PC-3 (cell line): Measurements from ENCODE around the gene DST. TPM values are rescaled to one million over a fixed set of nuclear protein-coding genes. Genes with fewer than 3 reads are reported as not detected.
A peak's percentile ranks its signal among the peaks of the same experiment; 100 is the strongest.

Experiments used
- ATAC-seq: fragments of 200-7000 bp; cut with Tn5 transposase; 2 replicates; pipeline ENCODE4 v1.9.1; 2020; ENCODE audit warnings: mild to moderate bottlenecking, moderate library complexity
- BruUV-seq: library from RNA; stranded (reverse); fragments of 400-500 nt; replicated peaks from 2 replicates; lab custom pipeline; 2021; lab: Mats Ljungman, UMichigan
- CTCF ChIA-PET: fragments of 300-600 bp; sonication (Branson Sonifier 250); formaldehyde crosslinking; loops from one replicate; lab custom pipeline; 2022; ENCODE audit warnings: antibody characterized with exemption; lab: Charles Lee
- POLR2A ChIA-PET: fragments of 300-600 bp; sonication (Branson Sonifier 250); formaldehyde crosslinking; loops from one replicate; lab custom pipeline; 2022; ENCODE audit warnings: antibody characterized with exemption; ENCODE audit not compliant: unreplicated experiment; lab: Charles Lee
- DNase-seq: peaks from one replicate; pipeline ENCODE4 v3.0.0-alpha.2; 2015
- H2AFZ ChIP-seq: fragments of 300-600 bp; sonication (generic); 2 replicates; pipeline ENCODE4 v1.6.0; 2016; ENCODE audit warnings: antibody characterized with exemption, low read length
- H3F3A ChIP-seq: fragments of 300-600 bp; sonication (generic); one replicate; pipeline ENCODE4 v1.6.0; 2017; ENCODE audit warnings: antibody characterized with exemption, low read length, control low read depth, mild to moderate bottlenecking; ENCODE audit not compliant: unreplicated experiment
- H3K27ac ChIP-seq: fragments of 300-600 bp; sonication (generic); 2 replicates; pipeline ENCODE4 v1.5.1; 2016; ENCODE audit warnings: mild to moderate bottlenecking, low read length
- H3K27me3 ChIP-seq: fragments of 300-600 bp; sonication (generic); 2 replicates; pipeline ENCODE4 v1.6.1; 2016; ENCODE audit warnings: low read length, mixed read lengths
- H3K36me3 ChIP-seq: fragments of 300-600 bp; sonication (generic); 2 replicates; pipeline ENCODE4 v1.6.1; 2016; ENCODE audit warnings: low read depth, mixed run types, low read length, mixed read lengths
- H3K4me1 ChIP-seq: fragments of 300-600 bp; sonication (generic); 2 replicates; pipeline ENCODE4 v1.5.1; 2016; ENCODE audit warnings: low read length; ENCODE audit not compliant: insufficient read depth
- H3K4me2 ChIP-seq: fragments of 300-600 bp; sonication (generic); 2 replicates; pipeline ENCODE4 v1.6.0; 2016; ENCODE audit warnings: low read length
- H3K4me3 ChIP-seq: fragments of 300-600 bp; sonication (generic); 2 replicates; pipeline ENCODE4 v1.5.1; 2016; ENCODE audit warnings: mild to moderate bottlenecking, low read length, mixed read lengths
- H3K79me2 ChIP-seq: fragments of 300-600 bp; sonication (generic); 2 replicates; pipeline ENCODE4 v1.6.1; 2017; ENCODE audit warnings: low read length, mixed read lengths
- H3K9ac ChIP-seq: fragments of 300-600 bp; sonication (generic); 2 replicates; pipeline ENCODE4 v1.6.0; 2016; ENCODE audit warnings: mild to moderate bottlenecking, low read length
- H3K9me2 ChIP-seq: fragments of 300-600 bp; sonication (generic); replicated peaks from 2 replicates; pipeline ENCODE4 v1.6.1; 2016; ENCODE audit warnings: mixed run types, low read length, mixed read lengths
- H3K9me3 ChIP-seq: fragments of 300-600 bp; sonication (generic); 2 replicates; pipeline ENCODE4 v1.6.1; 2016; ENCODE audit warnings: low read length, mixed read lengths
- H4K20me1 ChIP-seq: fragments of 300-600 bp; sonication (generic); 2 replicates; pipeline ENCODE4 v1.6.1; 2016; ENCODE audit warnings: low read length, mixed read lengths
- CTCF ChIP-seq: fragments of 300-600 bp; sonication (generic); conservative IDR thresholded peaks from 2 replicates; pipeline ENCODE4 v1.5.1; 2017; ENCODE audit warnings: antibody characterized with exemption, low read depth, mild to moderate bottlenecking, low read length
- EZH2 ChIP-seq: fragments of 300-600 bp; sonication (generic); IDR thresholded peaks from one replicate; pipeline ENCODE4 v1.6.1; 2017; ENCODE audit warnings: antibody characterized with exemption, mild to moderate bottlenecking, low read length; ENCODE audit not compliant: unreplicated experiment
- EZH2phosphoT487 ChIP-seq: fragments of 300-600 bp; sonication (generic); IDR thresholded peaks from 2 replicates; pipeline ENCODE4 v1.6.1; 2018; ENCODE audit warnings: mild to moderate bottlenecking, antibody characterized with exemption, low read length, borderline replicate concordance
- intact Hi-C: fragments of 100-400 bp; cut with micrococcal nuclease; formaldehyde crosslinking; loops from 2 replicates; pipeline ENCODE4 v1.9.0; 2023
- total RNA-seq: library from RNA; depleted of rRNA; stranded (reverse); fragments of >200 nt; gene quantifications from 2 replicates; pipeline ENCODE4 v1.2.3, GENCODE V29; 2014

Gene DST
- total RNA-seq, 1 experiment from 2014 or later: 81.5 TPM

GRCh38 chr6:56513631-56514030 is 129.1 kb downstream of the DST start:
- TF ChIP-seq EZH2phosphoT487 (no peak), CTCF (no peak), EZH2 (no peak)
- no peak overlapping the region for H3K4me2 ChIP-seq
- no peak overlapping the region for H2AFZ ChIP-seq
- H3K27me3 ChIP-seq: no peaks in the 10 kb centered on the region
- ChIA-PET POLR2A (no interaction called here), CTCF (no interaction called here)
- H4K20me1 ChIP-seq: no peaks in the 10 kb centered on the region
- BruUV-seq: no TSS peak
- no peaks in the 10 kb centered on the region for H3K9me2 ChIP-seq
- no peaks in the 10 kb centered on the region for H3K79me2 ChIP-seq
- H3K4me1 ChIP-seq: no peaks in the 10 kb centered on the region
- peak; percentile 16 for DNase-seq
- no peak for ATAC-seq
- peaks cover 28% of the 10 kb centered on the region for H3K36me3 ChIP-seq
- H3K4me3 ChIP-seq: no peak overlapping the region
- no peaks in the 10 kb centered on the region for H3K9me3 ChIP-seq
- intact Hi-C loops: no loop called here
- no peak overlapping the region for H3K27ac ChIP-seq
- no peak overlapping the region for H3K9ac ChIP-seq
- H3F3A ChIP-seq: no peaks in the 10 kb centered on the region

- no TSS peak for BruUV-seq
- Histone ChIP-seq H4K20me1 (no peaks in the 10 kb centered on the region), H3K4me1 (no peaks in the 10 kb centered on the region), H3K9ac (no peak overlapping the region), H3K27ac (no peak overlapping the region), H3K79me2 (no peaks in the 10 kb centered on the region), H3K9me2 (no peaks in the 10 kb centered on the region), H3K4me3 (no peak overlapping the region), H3K36me3 (peaks cover 36% of the 10 kb centered on the region), H3F3A (no peaks in the 10 kb centered on the region), H2AFZ (no peak overlapping the region), H3K9me3 (no peaks in the 10 kb centered on the region), H3K4me2 (no peak overlapping the region), H3K27me3 (no peaks in the 10 kb centered on the region)
- ATAC-seq (no peak), DNase-seq (no peak)
- ChIA-PET POLR2A (no interaction called here), CTCF (no interaction called here)
- intact Hi-C loops: no loop called here
- TF ChIP-seq EZH2 (no peak), EZH2phosphoT487 (no peak), CTCF (no peak)
Observed at GRCh38 chr6:56511591-56511990, 131.1 kb downstream of the DST start.

- BruUV-seq: no TSS peak
- H3K9me2 ChIP-seq: no peaks in the 10 kb centered on the region
- H3K36me3 ChIP-seq: peaks cover 39% of the 10 kb centered on the region
- no peak for DNase-seq
- H3K4me3 ChIP-seq: no peak overlapping the region
- no peak overlapping the region for H2AFZ ChIP-seq
- H3F3A ChIP-seq: no peaks in the 10 kb centered on the region
- no peaks in the 10 kb centered on the region for H3K27me3 ChIP-seq
- intact Hi-C loops: no loop called here
- no peak overlapping the region for H3K9ac ChIP-seq
- H3K27ac ChIP-seq: no peak overlapping the region
- H3K79me2 ChIP-seq: no peaks in the 10 kb centered on the region
- H3K4me1 ChIP-seq: no peaks in the 10 kb centered on the region
- TF ChIP-seq EZH2phosphoT487 (no peak), EZH2 (no peak), CTCF (no peak)
- H3K9me3 ChIP-seq: no peaks in the 10 kb centered on the region
- ATAC-seq: no peak
- no peaks in the 10 kb centered on the region for H4K20me1 ChIP-seq
- CTCF ChIA-PET: no interaction called here
- POLR2A ChIA-PET: no interaction called here
- no peak overlapping the region for H3K4me2 ChIP-seq
Observed at GRCh38 chr6:56510984-56511531, 131.6 kb downstream of the DST start.
